Measurements from ENCODE around the gene PDE6C.

GRCh38 chr10:93702210-93703001 lies 90.1 kb downstream of the PDE6C start, which contains the start of gene FRA10AC1:
- TF ChIP-seq CTCF (IDR thresholded peaks at IDR 0.05) (peak in 2 of 3 donors; percentile 32 to 47), POLR2A (IDR thresholded peaks at IDR 0.05) (peak; percentile 84)
